HepG2 (cell line): ENCODE measurements around the gene RNU6-1. TPM values are rescaled to one million over a fixed set of nuclear protein-coding genes. Genes with fewer than 3 reads are reported as not detected.
A peak's percentile ranks its signal among the peaks of the same experiment; 100 is the strongest.

Source experiments
- FOXP4 ChIP-seq: sonication (generic); formaldehyde crosslinking; IDR thresholded peaks from 2 replicates; pipeline ENCODE4 v1.4.0; 2020; ENCODE audit warnings: missing genetic modification reagents
- KLF9 ChIP-seq: IDR thresholded peaks from 2 replicates; pipeline ENCODE4 v1.6.1; 2016; ENCODE audit warnings: low read depth
- POLR2G ChIP-seq: fragments of 200-400 bp; formaldehyde crosslinking; IDR thresholded peaks from 2 replicates; pipeline ENCODE4 v1.6.1; 2018; ENCODE audit warnings: mild to moderate bottlenecking, low read depth, low read length, moderate library complexity
- RAD51 ChIP-seq: fragments of 450-650 bp; IDR thresholded peaks from 2 replicates; pipeline ENCODE4 v1.6.1; 2016; ENCODE audit warnings: borderline replicate concordance
- ZFP90 ChIP-seq: sonication (generic); formaldehyde crosslinking; IDR thresholded peaks from 2 replicates; pipeline ENCODE4 v1.8.0; 2022; ENCODE audit warnings: missing genetic modification reagents, mild to moderate bottlenecking, inconsistent platforms, borderline replicate concordance
- ZNF232 ChIP-seq: sonication (generic); formaldehyde crosslinking; IDR thresholded peaks from 2 replicates; pipeline ENCODE4 v1.4.0; 2020; ENCODE audit warnings: missing genetic modification reagents, borderline replicate concordance
- ZNF274 ChIP-seq: sonication (generic); formaldehyde crosslinking; IDR thresholded peaks from 2 replicates; pipeline ENCODE4 v1.5.1; 2020; ENCODE audit warnings: mild to moderate bottlenecking, missing genetic modification reagents
- ZNF280B ChIP-seq: sonication (generic); formaldehyde crosslinking; IDR thresholded peaks from 2 replicates; pipeline ENCODE4 v1.5.0; 2020; ENCODE audit warnings: missing genetic modification reagents, mild to moderate bottlenecking, borderline replicate concordance
- ZNF468 ChIP-seq: sonication (generic); formaldehyde crosslinking; IDR thresholded peaks from 2 replicates; pipeline ENCODE4 v1.8.0; 2022; ENCODE audit warnings: mild to moderate bottlenecking, moderate library complexity, missing genetic modification reagents
- ZNF652 ChIP-seq: IDR thresholded peaks from 2 replicates; pipeline ENCODE4 v1.6.1; 2016; ENCODE audit warnings: low read depth, borderline replicate concordance
- ZNF761 ChIP-seq: sonication (generic); formaldehyde crosslinking; conservative IDR thresholded peaks from 2 replicates; pipeline ENCODE4 v1.4.0; 2020; ENCODE audit warnings: mild to moderate bottlenecking, missing genetic modification reagents
- ZNF790 ChIP-seq: sonication (generic); formaldehyde crosslinking; IDR thresholded peaks from 2 replicates; pipeline ENCODE4 v1.8.0; 2022; ENCODE audit warnings: missing genetic modification reagents, mild to moderate bottlenecking, borderline replicate concordance
- ZNF878 ChIP-seq: sonication (generic); formaldehyde crosslinking; IDR thresholded peaks from 2 replicates; pipeline ENCODE4 v1.8.1; 2023; ENCODE audit warnings: mild to moderate bottlenecking, missing genetic modification reagents, moderate library complexity
- ZXDC ChIP-seq: sonication (generic); formaldehyde crosslinking; IDR thresholded peaks from 2 replicates; pipeline ENCODE4 v1.5.0; 2020; ENCODE audit warnings: mild to moderate bottlenecking, missing genetic modification reagents
- polyA plus RNA-seq, 8 experiments: library from polyadenylated mRNA; depleted of rRNA in 3 of 8; stranded (reverse) in 7 of 8; unstranded in 1 of 8; fragments of >200 nt; fragmentation: Illumina TruSeq in 4 of 8; extraction: Trizol in 4 of 8; gene quantifications; 2 replicates each; pipeline versions ENCODE4 v1.2.1 to v1.2.3, GENCODE V29; 2011 to 2016; ENCODE audit warnings: low read depth in 4 of 8, missing spikeins in 1 of 8, mixed read lengths in 1 of 8; ENCODE audit not compliant: insufficient read depth in 1 of 8
- total RNA-seq, 5 experiments: library from RNA; depleted of rRNA; stranded (reverse); fragments of >200 nt; fragmentation: Illumina TruSeq; extraction: Trizol; gene quantifications; 2 replicates each; pipeline ENCODE4 v1.2.3, GENCODE V29; 2016; ENCODE audit warnings: low read depth in 1 of 5
- TF ChIP-seq, protein P1 (sequence below): sonication (generic); formaldehyde crosslinking; IDR thresholded peaks from 2 replicates; pipeline ENCODE4 v1.8.0; 2022; ENCODE audit warnings: mild to moderate bottlenecking, missing genetic modification reagents; ENCODE audit not compliant: insufficient replicate concordance
- TF ChIP-seq, protein P2 (sequence below): sonication (generic); formaldehyde crosslinking; IDR thresholded peaks from 2 replicates; pipeline ENCODE4 v1.5.0; 2020; ENCODE audit warnings: missing genetic modification reagents
- TF ChIP-seq, protein P3 (sequence below): sonication (generic); formaldehyde crosslinking; IDR thresholded peaks from 2 replicates; pipeline ENCODE4 v1.4.0; 2020; ENCODE audit warnings: mild to moderate bottlenecking, missing genetic modification reagents
- TF ChIP-seq, protein P4 (sequence below): IDR thresholded peaks from 2 replicates; pipeline ENCODE4 v1.6.1; 2012; ENCODE audit warnings: inconsistent platforms

Gene RNU6-1
- total and polyA plus RNA-seq, 2 of the 13 experiments (the other 11 are each of a cell fraction or from before 2014, with no cell fraction given): under 0.01 TPM; not detected in 1

- TF ChIP-seq, protein P1, sequence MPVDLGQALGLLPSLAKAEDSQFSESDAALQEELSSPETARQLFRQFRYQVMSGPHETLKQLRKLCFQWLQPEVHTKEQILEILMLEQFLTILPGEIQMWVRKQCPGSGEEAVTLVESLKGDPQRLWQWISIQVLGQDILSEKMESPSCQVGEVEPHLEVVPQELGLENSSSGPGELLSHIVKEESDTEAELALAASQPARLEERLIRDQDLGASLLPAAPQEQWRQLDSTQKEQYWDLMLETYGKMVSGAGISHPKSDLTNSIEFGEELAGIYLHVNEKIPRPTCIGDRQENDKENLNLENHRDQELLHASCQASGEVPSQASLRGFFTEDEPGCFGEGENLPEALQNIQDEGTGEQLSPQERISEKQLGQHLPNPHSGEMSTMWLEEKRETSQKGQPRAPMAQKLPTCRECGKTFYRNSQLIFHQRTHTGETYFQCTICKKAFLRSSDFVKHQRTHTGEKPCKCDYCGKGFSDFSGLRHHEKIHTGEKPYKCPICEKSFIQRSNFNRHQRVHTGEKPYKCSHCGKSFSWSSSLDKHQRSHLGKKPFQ: no peak
- TF ChIP-seq ZFP90 (CRISPR knock-in tag) (peak; percentile 65; the same call in 1 of the 2 replicates), FOXP4 (CRISPR knock-in tag) (peak; percentile 58), ZNF232 (0 out of 2 replicates have a peak, but pooled peaks have one; percentile 46), KLF9 (CRISPR knock-in tag) (no peak), ZNF761 (CRISPR knock-in tag) (peak; percentile 74; the same call in 1 of the 2 replicates), ZNF878 (CRISPR knock-in tag) (peak; percentile 65; the same call in 1 of the 2 replicates), ZNF468 (CRISPR knock-in tag) (0 out of 2 replicates have a peak, but pooled peaks have one; percentile 44), ZXDC (CRISPR knock-in tag) (peak; percentile 44; the same call in 1 of the 2 replicates), ZNF280B (CRISPR knock-in tag) (peak; percentile 51; the same call in 1 of the 2 replicates), RAD51 (no peak), ZNF652 (CRISPR knock-in tag) (no peak), ZNF274 (0 out of 2 replicates have a peak, but pooled peaks have one; percentile 19), ZNF790 (no peak), POLR2G (peak; percentile 73)
- TF ChIP-seq, protein P2, sequence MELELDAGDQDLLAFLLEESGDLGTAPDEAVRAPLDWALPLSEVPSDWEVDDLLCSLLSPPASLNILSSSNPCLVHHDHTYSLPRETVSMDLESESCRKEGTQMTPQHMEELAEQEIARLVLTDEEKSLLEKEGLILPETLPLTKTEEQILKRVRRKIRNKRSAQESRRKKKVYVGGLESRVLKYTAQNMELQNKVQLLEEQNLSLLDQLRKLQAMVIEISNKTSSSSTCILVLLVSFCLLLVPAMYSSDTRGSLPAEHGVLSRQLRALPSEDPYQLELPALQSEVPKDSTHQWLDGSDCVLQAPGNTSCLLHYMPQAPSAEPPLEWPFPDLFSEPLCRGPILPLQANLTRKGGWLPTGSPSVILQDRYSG (CRISPR knock-in tag): no peak
- TF ChIP-seq, protein P3, sequence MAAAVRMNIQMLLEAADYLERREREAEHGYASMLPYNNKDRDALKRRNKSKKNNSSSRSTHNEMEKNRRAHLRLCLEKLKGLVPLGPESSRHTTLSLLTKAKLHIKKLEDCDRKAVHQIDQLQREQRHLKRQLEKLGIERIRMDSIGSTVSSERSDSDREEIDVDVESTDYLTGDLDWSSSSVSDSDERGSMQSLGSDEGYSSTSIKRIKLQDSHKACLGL (CRISPR knock-in tag): peak; percentile 87
- TF ChIP-seq, protein P4, sequence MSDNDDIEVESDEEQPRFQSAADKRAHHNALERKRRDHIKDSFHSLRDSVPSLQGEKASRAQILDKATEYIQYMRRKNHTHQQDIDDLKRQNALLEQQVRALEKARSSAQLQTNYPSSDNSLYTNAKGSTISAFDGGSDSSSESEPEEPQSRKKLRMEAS: peak; percentile 89
These were observed 23.7 kb upstream of the RNU6-1 start (continued) for GRCh38 chr15:67863442-67863987.
